ENCODE data around the gene ZNF304. TPM values are rescaled to one million over a fixed set of nuclear protein-coding genes. Genes with fewer than 3 reads are reported as not detected.

Gene ZNF304
- total RNA-seq, 1 donor, result 11.2 TPM

DNA sequence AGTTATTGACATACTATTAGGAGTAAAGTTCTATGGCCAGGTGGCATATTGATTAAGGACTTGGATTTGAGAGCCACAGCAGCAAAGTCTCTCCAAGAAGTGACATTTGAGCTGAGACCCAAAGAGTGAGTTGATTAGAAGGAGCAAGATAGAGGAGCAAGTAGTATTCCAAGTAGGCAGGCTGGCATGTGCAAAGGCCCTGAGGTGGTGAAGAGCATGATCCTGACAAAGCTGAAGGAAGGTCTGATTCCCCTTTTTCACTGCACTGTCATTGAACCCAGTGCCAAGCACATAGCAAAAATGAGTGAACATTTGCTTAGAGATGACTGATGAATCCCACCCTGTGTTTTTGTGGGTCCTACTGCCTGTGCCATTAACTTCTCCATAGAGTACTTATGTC lies 26.1 kb upstream of the ZNF304 start:
- H3K4me3 ChIP-seq (ENCODE audit: low read depth, low read length), result no peak overlapping the region
- no peak for DNase-seq (ENCODE audit: low read depth)
- TF ChIP-seq, protein P1, sequence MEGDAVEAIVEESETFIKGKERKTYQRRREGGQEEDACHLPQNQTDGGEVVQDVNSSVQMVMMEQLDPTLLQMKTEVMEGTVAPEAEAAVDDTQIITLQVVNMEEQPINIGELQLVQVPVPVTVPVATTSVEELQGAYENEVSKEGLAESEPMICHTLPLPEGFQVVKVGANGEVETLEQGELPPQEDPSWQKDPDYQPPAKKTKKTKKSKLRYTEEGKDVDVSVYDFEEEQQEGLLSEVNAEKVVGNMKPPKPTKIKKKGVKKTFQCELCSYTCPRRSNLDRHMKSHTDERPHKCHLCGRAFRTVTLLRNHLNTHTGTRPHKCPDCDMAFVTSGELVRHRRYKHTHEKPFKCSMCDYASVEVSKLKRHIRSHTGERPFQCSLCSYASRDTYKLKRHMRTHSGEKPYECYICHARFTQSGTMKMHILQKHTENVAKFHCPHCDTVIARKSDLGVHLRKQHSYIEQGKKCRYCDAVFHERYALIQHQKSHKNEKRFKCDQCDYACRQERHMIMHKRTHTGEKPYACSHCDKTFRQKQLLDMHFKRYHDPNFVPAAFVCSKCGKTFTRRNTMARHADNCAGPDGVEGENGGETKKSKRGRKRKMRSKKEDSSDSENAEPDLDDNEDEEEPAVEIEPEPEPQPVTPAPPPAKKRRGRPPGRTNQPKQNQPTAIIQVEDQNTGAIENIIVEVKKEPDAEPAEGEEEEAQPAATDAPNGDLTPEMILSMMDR (IDR thresholded peaks at IDR 0.05; ENCODE audit: insufficient read depth, low read depth, low read length), result no peak

DNA sequence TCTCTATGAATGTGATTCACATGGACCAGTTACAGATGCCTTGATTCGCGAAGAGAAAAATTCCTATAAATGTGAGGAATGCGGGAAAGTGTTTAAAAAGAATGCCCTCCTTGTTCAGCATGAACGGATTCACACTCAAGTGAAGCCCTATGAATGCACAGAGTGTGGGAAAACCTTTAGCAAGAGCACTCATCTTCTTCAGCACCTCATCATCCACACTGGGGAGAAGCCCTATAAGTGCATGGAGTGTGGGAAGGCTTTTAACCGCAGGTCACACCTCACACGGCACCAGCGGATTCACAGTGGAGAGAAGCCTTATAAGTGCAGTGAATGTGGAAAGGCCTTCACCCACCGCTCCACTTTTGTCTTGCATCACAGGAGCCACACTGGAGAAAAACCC lies 23.1 kb upstream of the ZNF304 start:
- TF ChIP-seq, protein P1 (IDR thresholded peaks at IDR 0.05; ENCODE audit: insufficient read depth, low read depth, low read length), result no peak
- no peak for DNase-seq (ENCODE audit: low read depth)
- no peak overlapping the region for H3K4me3 ChIP-seq (ENCODE audit: low read depth, low read length)

DNA sequence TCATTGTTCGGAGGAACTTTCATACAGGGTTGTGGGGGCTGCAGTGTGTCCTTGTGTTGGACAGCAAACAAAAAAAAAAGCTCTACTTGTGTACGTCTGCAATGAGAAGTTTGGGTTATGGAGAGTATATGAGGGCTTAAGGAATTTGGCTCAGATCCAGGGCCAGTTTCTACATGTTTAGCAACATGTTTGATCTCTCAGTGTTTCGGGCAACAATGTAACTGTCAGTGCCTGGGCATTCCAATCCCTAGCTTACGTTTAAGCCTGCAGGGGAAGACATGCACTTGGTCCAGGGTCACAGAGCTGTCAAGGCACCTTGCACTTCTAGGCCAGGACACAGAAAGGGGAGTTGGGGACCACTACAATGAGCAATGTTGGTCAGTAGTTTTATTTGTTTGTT lies 16.9 kb upstream of the ZNF304 start:
- H3K4me3 ChIP-seq (ENCODE audit: low read depth, low read length), result no peak overlapping the region
- DNase-seq (ENCODE audit: low read depth), result peak; percentile 56
- TF ChIP-seq, protein P1 (IDR thresholded peaks at IDR 0.05; ENCODE audit: insufficient read depth, low read depth, low read length), result no peak

DNA sequence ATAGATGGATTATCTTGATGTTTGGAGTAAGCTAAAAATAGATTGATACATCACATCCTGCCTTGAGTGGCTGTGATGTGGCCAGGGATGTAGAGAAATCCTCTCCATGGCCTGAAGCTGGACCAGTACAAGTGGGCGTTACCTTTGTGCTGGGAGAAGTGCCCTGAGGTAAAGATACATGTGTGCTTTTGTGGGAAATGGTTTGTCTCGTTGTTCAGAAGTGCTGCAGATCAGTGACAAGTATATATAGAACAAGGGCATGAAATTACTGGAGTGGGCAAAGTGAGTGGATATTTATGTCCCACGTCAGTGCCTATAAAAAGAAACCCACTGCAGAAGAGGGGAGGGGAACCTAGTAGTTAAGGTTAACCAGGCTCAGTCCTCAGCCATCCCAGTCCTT lies 12.2 kb upstream of the ZNF304 start:
- H3K4me3 ChIP-seq (ENCODE audit: low read depth, low read length), result no peak overlapping the region
- peak; percentile 66 for DNase-seq (ENCODE audit: low read depth)
- TF ChIP-seq, protein P1 (IDR thresholded peaks at IDR 0.05; ENCODE audit: insufficient read depth, low read depth, low read length), result no peak

DNA sequence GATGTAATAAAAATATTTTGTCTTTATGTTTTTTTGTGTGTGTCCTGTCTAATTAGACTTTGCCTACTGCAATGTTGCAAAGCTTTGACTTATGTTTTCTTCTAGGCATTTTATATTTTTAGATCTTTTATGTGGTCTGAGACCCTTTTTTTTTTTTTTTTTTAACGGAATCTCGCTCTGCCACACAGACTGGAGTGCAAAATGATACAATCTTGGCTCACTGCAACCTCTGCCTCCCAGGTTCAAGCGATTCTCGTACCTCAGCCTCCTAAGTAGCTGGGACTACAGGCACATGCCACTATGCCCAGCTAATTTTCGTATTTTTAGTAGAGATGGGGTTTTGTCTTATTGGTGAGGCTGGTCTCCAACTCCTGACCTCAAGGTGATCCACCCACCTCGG lies 8.5 kb upstream of the ZNF304 start:
- no peak for DNase-seq (ENCODE audit: low read depth)
- H3K4me3 ChIP-seq (ENCODE audit: low read depth, low read length), result no peak overlapping the region

DNA sequence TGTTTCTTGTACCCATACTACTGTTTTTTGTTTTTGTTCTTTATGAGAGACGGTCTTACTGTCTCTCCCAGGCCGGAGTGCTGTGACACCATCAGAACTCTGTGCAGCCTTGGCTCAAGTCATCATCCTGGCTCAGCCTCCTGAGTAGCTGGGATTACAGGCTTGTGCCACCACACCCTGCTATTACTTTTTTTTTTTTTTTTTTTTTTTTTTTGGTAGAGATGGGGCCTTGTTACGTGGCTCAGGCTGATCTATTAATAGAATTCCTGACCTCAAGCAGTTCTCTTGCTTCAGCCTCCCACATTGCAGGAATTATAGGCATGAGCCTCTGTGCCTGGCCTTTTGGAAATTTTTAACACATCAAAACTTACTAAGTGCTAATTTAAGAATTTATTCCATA lies 2.9 kb upstream of the ZNF304 start:
- peak; percentile 65 for DNase-seq (ENCODE audit: low read depth)
- H3K4me3 ChIP-seq (ENCODE audit: low read depth, low read length), result no peak overlapping the region
- TF ChIP-seq, protein P1 (IDR thresholded peaks at IDR 0.05; ENCODE audit: insufficient read depth, low read depth, low read length), result no peak

More for the DNA sequence above, 8.5 kb upstream of the ZNF304 start:
- TF ChIP-seq, protein P1 (IDR thresholded peaks at IDR 0.05; ENCODE audit: insufficient read depth, low read depth, low read length), result no peak

DNA sequence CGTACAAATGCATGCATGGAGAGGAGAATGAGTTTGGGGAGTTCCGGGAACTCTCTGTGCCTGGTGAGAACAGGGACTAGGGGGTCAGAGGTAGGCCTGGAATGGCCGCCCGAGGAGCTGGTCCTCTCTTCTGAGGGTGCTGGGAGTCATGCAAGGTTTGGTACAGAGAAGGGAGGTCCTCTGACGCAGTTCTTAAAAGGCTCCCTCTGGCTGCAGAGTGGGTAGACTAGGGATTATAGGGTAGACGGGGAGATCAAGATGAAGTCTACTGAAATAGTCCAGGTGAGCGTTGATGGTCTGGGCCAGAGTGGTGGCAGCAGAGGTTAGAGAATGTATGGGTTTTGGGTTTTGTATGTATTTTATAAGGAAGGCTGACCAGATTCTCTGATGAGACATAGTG lies 796 bp downstream of the ZNF304 start:
- TF ChIP-seq, protein P1 (IDR thresholded peaks at IDR 0.05; ENCODE audit: insufficient read depth, low read depth, low read length), result no peak
- peak; percentile 28 for DNase-seq (ENCODE audit: low read depth)
- H3K4me3 ChIP-seq (ENCODE audit: low read depth, low read length), result peak overlapping the region; percentile 100
